GM21360 (cell line): ENCODE data around the gene NSL1.
"Not testable (repeated sequence)": the region's sequence is repeated elsewhere in the genome, so short reads cannot be mapped to it uniquely, and the experiment has no call there.

Experiments
- ATAC-seq: cut with Tn5 transposase; IDR thresholded peaks from one replicate; pipeline ENCODE4 v1.9.1; 2021; ENCODE audit warnings: mild to moderate bottlenecking, moderate library complexity; ENCODE audit not compliant: unreplicated experiment

NSL1 gene

DNA sequence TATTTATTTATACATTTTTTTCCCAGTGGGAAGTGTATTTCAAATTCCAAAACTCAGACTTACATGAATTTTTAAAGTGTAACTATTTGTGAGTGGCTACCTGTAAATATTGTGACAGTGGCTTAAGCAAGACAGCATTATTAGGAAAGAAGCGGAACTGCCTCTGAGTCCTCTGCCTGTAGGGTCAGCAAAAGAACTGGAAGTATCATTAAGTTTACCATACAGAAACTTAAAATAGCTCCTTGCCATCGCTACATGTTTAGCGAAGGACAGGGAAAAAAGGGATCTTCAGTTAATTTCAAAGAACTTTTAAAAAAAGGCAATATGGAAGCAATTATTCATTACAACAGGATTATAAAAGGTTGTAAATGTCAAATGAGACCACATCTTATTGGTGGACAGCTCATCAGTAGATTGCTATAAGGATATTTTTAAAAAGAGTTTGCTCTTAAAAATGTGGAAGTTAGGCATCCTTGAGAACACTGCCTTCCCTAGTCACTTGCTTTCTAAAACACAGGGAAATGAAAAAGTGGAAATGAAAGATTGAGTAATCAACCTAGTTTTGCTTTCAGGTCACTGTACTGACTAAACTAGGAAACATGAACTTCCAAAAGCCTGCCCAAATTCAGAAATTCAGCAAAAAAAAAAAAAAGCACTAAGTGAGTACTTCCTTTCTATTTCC lies 39.2 kb downstream of the NSL1 start:
- ATAC-seq = no peak

DNA sequence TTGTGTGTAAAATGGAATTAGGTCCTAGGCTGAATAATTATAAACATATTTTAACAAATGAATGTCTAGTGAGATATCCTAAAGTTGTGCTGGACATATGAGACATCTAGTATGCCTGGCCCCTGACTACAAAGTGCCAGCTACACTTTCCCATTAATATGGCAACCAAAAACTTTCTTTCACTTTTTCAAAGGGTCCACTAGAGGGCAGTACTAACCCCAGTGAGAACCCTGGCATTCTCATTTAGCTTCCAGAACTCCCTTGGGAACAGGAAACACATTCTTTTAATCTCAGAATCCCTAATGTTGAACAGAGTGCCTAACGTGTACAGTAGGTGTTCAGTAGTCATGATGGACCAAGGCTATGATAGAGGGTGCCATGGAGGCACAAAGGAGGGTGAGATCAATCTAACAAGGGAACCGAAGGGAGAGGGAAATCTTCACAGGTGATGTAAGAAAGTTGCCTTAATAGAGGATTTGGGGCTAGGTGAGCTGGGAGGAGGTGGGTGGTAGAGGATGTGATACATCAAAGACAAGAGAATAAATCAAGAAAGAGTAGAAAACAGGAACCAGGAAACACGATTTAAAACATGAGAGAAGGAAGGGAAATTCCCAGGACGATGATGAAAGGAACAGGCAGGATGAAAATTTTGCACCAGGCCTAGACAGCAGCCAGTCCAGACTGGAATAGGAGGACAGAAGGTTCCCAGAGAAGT lies 41.6 kb downstream of the NSL1 start:
- no peak for ATAC-seq

DNA sequence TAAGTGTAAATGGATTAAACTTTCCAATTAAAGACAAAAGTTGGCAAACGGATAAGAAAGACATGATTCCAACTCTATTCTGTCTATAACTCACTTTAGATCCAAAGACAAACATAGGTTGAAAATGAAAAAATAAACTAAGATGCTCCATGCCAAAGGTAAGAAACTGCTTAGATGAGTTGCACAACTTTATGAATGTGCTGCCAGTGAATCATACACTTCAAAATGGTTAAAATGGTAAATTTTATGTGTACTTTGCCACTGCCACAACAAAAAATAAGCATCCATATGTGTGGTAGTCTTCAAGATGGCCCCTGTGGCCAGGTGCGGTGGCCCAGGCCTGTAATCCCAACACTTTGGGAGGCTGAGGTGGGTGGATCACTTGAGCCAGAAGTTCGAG lies 45.0 kb downstream of the NSL1 start:
- ATAC-seq = no peak

DNA sequence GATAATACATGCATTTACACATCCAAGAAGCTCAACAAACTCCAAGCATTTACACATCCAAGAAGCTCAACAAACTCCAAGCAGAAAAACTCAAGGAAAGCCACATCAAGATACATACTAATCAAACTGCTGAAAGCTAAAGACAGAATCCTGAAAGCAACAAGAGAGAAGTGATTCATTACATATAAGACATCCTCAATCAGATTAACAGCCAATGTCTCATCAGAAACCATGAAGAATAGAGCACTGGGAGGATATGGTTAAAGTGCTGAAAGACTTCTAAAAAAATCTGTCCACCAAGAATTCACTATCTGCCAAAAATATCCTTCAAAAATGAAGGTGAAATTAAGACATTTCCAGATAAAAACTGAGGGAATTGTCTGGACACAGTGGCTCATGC lies 46.3 kb downstream of the NSL1 start:
- ATAC-seq = no peak

DNA sequence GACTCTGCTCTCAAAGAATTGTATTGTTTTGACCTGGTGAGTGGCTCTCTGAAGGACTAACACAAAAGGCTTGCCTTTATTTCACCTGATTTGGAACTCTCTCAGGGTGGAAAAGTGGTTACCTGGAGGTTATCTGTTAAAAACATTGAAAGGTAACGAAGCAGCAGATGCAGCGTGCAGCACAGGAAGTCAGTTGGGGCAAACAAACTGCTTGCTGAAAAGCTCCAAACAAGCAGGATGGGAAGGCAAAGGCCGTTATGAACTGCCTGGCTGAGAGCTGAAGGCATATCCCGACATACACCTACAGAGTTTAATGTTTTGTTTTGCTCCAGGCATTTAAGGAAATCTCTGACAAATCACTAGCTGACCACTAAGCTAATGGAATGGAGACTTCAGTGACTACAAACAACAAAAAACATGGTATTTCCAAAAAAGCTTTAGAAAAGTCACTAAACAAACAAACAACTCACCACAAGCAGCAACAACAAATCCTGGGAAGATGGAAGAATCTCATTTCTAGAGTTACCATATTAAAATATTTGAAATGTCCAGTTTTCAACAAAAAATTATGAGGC lies 47.6 kb downstream of the NSL1 start:
- ATAC-seq = no peak

DNA sequence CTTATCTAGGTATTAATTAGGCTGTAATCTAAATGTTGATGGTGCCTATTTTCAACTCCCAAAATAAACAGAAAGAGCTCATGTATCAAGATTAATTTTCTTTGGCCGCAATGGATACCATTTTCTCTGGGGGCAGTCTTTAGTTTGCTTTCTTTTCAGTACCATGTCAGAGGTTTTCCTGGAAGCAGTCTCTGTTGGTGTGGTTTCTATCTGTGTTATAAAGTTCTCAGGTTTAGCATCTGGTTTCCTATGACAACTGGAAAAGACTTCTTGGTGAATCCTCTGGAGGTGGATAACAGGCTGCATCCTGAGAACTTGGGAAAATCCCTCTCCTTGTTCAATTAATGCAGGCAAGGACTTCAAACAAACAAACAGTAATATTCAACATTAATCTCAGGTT lies 53.2 kb downstream of the NSL1 start:
- no peak for ATAC-seq

DNA sequence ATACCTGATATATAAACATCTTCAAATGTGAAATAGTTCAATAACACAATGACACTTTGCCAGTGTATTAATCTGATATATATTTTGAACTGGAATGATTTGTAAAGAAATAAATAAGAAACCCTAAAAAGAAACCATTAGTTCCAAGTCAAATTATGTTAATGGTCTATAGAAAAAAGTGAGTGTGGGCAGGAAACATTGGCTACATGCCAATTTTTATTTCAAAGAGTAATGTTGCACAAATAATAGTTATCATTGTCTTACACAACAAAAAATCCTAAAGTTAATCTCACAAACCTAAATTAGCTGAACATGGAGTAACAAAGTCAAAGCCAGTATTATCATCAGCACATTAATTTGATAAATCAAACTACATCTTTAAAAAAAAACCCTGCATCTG lies 54.0 kb downstream of the NSL1 start:
- no peak for ATAC-seq

DNA sequence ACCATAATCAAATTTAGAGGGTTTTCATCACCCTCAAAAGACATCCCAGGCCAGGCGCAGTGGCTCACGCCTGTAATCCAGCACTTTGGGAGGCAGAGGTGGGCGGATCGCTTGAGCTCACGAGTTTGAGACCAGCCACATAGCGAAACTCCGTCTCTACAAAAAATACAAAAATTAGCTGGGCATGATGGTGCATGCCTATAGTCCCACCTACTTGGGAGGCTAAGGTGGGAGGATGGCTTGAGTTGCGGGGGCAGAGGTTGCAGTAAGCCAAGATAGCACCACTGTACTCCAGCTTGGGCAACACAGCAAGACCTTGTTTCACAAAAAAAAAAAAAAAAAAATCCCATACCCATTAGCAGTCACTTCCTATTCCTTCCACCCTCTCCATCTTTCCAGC lies 58.5 kb downstream of the NSL1 start:
- no peak for ATAC-seq

DNA sequence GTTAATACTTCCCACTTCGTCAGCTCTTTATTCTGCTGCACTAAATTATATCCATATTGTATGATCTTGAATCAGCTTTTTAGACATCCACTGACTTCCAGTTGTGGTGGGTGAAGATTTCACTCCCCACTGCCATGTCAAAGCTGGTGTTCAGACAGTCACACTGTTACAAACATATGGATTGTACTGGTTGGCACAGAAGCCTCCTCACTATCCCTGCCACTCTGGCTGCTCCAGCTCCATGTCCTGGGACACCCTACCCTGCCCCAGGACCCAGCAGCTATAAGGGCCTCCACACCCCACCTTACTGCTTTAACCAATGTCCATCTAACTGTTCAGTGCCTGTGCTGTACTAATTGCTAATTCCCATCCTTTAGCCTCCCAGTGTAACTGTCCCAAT lies 59.9 kb downstream of the NSL1 start:
- no peak for ATAC-seq

DNA sequence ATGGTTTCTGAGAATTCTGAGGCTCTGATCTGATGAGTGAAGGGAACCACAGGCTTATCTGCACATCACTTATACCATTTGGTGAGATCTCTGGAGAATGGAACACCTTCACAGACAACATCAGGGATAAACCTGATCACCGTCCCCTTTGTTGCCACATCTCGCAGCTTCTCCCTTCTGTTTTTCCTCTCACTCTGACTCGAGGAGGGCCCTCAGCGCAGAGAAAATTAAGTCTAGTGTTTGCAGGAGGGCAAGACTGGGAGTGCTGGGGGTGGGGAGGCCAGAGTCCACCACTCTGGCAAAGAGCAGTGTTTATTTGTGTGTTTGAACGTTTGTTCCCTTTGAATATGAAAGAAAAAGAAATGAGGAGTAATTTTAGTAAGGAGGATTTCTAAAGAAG lies 63.0 kb downstream of the NSL1 start:
- ATAC-seq = no peak

DNA sequence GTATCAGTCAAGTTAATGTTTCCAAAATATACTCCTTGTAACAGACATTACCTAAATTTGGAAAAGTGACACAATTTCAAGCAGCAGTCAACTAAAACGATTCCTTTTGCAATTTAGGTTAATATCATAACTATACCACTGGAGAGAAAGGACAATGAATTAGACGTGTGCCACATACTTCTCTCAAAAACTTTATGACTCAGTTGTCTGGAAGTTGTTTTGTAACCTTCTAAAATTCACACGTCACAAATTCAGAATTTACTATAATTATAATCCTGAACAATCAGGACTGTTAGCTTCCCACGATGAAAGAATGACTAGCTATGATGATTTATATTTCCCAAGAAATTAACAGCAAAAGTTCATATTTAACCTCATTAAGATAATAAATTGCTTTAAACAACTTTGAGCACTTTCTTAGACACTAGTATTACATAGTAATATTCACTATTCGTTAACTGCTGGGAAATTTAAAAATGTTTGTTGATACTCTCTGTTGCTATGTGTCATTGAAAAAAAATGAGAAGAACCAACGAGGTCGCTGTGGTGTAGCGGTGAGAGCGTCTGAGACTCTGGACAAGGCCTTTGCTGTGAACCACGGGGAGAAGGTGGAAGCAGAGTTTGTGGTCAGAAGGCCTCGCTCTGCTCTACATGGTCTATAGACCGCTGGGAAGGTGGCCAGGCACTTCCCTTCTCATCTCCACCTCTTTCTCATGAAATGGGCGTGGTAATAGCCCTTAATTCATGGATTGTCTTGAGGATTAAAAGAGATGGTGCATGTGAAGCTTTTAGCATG lies 64.0 kb downstream of the NSL1 start:
- no peak for ATAC-seq

DNA sequence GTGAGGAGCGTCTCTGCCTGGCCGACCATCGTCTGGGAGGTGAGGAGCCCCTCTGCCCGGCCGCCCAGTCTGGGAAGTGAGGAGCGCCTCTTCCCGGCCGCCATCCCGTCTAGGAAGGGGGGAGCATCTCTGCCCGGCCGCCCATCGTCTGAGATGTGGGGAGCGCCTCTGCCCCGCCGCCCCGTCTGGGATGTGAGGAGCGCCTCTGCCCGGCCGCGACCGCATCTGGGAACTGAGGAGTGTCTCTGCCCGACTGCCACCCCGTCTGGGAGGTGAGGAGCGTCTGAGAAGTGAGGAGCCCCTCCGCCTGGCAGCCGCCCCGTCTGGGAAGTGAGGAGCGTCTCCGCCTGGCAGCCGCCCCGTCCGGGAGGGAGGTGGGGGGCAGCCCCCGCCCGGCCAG lies 66.9 kb downstream of the NSL1 start:
- not testable (repeated sequence) for ATAC-seq

DNA sequence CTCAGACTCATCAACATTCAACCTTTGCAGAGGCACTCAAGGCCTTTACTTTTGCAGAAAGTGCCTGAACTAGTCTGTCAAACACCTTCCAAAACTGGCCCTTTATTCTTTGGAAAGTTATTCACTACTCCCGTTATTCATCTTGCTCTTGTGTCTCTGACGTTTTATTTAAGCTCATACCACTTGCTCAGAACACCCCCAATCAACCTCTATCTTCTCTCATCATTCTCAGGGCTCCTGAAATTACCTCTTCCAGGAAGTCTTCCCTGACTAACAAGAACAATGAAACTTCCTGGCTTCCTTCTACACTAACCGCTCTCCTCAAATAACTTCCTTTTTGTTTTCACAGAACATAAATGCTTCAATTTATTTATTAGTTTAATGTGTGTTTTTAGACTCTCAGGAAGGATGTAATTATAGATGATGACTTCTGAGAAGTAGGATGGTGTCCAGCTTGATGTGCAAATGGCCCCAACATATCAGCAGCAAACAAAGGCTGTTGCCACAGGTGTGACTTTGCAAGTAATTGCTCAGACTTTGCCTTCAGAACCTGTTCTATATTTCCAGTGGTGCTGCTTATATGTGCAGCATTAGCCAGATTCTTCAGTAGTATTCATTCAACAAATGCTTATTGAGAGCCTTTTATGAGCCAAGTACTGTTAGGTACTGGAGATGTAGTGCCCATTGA lies 69.2 kb downstream of the NSL1 start:
- ATAC-seq = no peak

DNA sequence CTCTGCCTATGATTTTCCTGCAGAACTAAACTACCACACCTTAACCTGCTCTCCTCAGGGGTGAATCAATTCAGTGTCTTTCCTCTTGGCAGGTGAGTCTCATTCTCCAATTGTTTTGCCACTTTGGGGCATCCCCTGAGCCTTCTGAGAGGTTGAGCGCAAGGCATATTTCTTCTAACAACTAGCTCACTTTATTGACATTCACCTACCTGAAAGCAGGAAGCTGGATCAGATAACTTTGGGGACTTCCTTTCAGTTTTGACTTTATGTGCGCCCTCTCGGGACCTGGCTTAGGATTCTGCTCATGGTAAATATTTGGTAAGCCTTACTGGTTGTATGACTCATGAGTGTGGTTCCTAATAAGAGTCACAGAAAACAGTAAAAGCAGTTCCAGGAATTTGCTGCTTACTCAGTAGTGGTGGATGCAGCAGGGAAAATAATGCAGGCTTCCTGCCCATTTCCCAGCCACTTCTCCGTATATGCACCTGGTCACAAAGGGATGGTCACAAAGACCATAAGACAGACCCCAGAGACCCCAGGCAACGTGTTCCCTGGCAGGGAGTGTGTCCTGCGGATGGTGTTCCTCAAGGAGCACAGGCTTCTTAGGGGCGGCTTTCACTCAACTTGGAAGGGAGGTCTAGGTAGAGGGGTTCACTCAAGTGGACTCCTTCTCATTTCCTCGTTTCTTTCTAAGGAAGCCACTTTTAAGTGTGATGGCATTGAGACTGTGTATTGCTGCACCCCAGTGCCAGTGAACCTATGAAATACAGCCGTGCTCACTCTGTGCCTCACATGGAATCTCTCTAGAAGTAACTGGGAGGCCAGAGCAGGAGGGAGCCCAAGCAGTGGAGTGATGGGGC lies 70.0 kb downstream of the NSL1 start:
- ATAC-seq = no peak

DNA sequence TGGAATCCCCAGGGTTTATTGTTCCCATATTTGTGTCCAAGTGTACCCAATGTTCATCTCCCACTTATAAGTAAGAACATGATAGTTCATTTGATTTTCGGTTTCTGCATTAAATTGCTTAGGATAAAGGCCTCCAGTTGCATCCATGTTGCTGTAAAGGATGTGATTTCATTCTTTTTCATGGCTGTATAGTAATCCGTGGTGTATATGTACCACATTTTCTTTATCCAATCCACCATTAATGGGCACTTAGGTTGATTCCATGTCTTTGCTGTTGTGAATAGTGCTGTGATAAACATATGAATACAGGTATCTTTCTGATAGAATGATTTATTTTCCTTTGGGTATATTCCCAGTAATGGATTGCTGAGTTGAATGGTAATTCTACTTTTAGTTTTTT lies 71.9 kb downstream of the NSL1 start:
- no peak for ATAC-seq

DNA sequence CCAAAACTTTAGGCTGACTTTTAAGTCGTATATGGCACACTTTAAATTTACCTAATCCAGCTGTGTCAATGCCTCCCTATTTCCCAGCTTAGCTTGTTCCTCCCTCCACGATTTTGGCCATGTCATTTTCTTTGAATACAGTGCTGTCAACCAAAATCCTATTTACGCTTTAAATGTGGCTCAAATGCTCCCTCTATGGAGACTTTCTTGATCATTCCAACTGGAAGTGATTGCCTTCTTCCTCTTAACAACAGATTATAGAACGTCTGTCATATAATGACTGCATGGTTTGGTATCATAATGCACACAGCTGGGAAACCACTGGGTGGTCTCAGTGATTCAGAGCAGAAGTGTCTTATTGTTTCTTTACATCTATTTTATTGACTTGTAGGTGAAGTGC lies 73.1 kb downstream of the NSL1 start:
- no peak for ATAC-seq

DNA sequence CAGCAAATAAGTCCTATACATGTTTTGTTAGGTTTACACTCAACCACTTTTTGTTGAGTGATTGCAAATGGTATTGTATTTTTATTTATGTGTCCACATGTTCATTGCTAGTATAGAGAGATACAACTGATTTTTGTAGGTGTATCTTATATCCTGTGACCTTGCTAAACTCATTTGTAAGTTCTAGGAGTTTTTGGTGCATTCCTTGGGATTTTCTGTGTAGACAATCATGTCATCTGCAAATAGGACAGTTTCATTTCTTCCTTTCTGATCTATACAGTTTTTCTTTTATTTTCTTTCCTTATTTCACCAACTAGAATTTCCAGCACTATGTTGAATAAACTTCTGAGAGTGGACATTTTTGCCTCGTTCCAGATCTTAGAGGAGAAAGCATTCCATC lies 75.4 kb downstream of the NSL1 start:
- ATAC-seq = no peak

DNA sequence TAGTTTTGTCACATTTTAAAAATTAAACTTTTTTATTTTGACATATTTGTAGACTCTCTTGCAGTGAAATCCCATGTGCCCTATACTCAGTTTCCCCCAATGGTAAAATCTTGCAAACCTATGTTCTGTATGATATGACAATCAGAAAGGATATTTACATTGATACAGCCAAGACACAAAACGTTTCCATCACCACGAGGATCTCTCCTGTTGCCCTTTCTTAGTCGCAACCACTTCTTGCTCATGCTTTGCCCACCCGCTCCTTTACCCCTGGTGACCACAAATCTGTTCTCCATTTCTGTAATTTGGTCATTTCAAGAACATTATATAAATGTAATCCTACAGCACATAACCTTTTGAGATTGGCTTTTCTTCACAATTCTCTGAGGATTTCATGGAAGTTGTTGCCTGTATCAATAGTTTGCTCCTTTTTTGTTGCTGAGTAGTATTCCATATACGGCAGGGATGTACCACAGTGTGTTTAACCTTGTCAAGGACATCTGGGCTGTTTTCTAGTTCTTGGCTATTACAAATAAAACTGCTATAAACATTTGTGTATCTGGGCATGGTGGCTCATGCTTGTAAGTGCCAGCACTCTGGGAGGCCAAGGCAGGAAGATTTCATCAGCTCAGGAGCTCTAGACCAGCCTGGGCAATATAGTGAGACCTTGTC lies 78.0 kb downstream of the NSL1 start:
- no peak for ATAC-seq

DNA sequence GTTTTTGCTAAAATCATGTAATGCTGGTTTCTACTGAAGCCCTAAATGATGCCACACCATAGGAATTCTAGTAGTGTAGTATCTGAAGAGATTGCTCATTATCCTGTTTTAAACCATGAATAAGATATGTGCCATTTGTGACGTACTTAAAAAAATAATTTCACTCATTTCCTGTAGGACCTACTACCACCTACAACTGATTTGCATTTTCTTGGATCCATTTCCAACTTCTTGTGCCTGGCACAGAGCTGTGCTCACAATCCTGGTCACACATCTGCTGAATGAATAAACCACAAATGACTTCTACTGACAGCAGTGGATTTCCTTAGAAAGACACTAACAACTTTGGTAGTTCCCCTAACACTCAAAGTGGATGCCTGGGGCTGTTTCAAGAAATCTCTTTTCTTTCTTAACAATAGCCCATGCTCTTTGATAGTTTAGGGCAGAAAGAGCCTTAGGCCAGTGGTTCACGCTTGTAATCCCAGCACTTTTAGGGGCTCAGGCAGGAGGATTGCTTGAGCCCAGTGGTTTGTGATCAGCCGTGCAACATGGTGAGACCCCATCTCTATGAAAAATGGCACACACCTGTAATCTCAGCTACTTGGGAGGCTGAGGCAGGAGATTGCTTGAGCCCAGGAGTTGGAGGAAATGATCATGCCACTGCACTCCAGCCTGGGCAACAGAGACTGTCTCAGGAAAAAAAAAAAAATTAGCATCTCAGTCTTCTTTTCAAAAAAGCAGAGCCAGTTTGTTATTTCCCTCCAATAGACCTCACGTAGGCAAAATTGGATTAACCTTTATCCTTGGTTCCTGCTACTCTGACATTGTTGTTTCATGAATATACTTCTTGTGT lies 78.9 kb downstream of the NSL1 start:
- no peak for ATAC-seq
